Smooth muscle cell (in vitro differentiated cells): ENCODE measurements around the gene RANBP9. TPM values are rescaled to one million over a fixed set of nuclear protein-coding genes. Genes with fewer than 3 reads are reported as not detected.
A peak's percentile ranks its signal among the peaks of the same experiment; 100 is the strongest.

Source experiments
- DNase-seq: peaks from one replicate; lab custom pipeline; 2025; ENCODE audit not compliant: unreplicated experiment; lab: John Stamatoyannopoulos, UW
- H2AFZ ChIP-seq: fragments of 200-600 bp; sonication (generic); 2 replicates; pipeline ENCODE4 v1.6.0; 2016; ENCODE audit warnings: antibody characterized with exemption, low read depth, mild to moderate bottlenecking
- H3F3A ChIP-seq: fragments of 200-600 bp; sonication (generic); 2 replicates; pipeline ENCODE4 v1.6.0; 2017; ENCODE audit warnings: antibody characterized with exemption, low read depth
- H3K27ac ChIP-seq: fragments of 200-600 bp; sonication (generic); 2 replicates; pipeline ENCODE4 v1.5.1; 2016; ENCODE audit warnings: low read depth, mild to moderate bottlenecking
- H3K27me3 ChIP-seq: fragments of 200-600 bp; sonication (generic); 2 replicates; pipeline ENCODE4 v1.6.1; 2016; ENCODE audit warnings: low read depth, mild to moderate bottlenecking
- H3K36me3 ChIP-seq: fragments of 200-600 bp; sonication (generic); 2 replicates; pipeline ENCODE4 v1.5.1; 2016; ENCODE audit warnings: low read depth
- H3K4me1 ChIP-seq: fragments of 200-600 bp; sonication (generic); 2 replicates; pipeline ENCODE4 v1.5.1; 2016; ENCODE audit warnings: low read depth
- H3K4me2 ChIP-seq: fragments of 200-600 bp; sonication (generic); 2 replicates; pipeline ENCODE4 v1.6.0; 2016; ENCODE audit warnings: mild to moderate bottlenecking
- H3K4me3 ChIP-seq: fragments of 200-600 bp; sonication (generic); 2 replicates; pipeline ENCODE4 v1.5.1; 2016; ENCODE audit warnings: mild to moderate bottlenecking
- H3K79me2 ChIP-seq: fragments of 200-600 bp; sonication (generic); 2 replicates; pipeline ENCODE4 v1.6.0; 2016; ENCODE audit warnings: low read depth, mild to moderate bottlenecking
- H3K9ac ChIP-seq: fragments of 200-600 bp; sonication (generic); 2 replicates; pipeline ENCODE4 v1.6.0; 2016; ENCODE audit warnings: low read depth
- H3K9me3 ChIP-seq: fragments of 200-600 bp; sonication (generic); replicated peaks from 2 replicates; pipeline ENCODE4 v1.5.1; 2016; ENCODE audit warnings: low read depth
- H4K20me1 ChIP-seq: fragments of 200-600 bp; sonication (generic); 2 replicates; pipeline ENCODE4 v1.6.0; 2016; ENCODE audit warnings: low read depth
- CTCF ChIP-seq: fragments of 200-600 bp; sonication (generic); IDR thresholded peaks from 2 replicates; pipeline ENCODE4 v1.5.1; 2017; ENCODE audit warnings: borderline replicate concordance, mild to moderate bottlenecking, antibody characterized with exemption; ENCODE audit not compliant: insufficient read depth, poor library complexity, severe bottlenecking
- WGBS: methylation state at CpG from one replicate; pipeline ENCODE4 v1.1.7; 2016; ENCODE audit warnings: low lambda C conversion rate; 5-methylcytosine and 5-hydroxymethylcytosine counted together
- polyA plus RNA-seq: library from polyadenylated mRNA; unstranded; fragments of >200 nt; fragmentation: Nextera tagmentation; extraction: Ambion mirVana; gene quantifications from 2 replicates; pipeline ENCODE4 v1.2.1, GENCODE V29; 2016
- total RNA-seq: library from RNA; depleted of rRNA; stranded (reverse); fragments of >200 nt; gene quantifications from 2 replicates; pipeline ENCODE4 v1.2.3, GENCODE V29; 2014

RANBP9 gene
- total and polyA plus RNA-seq, 2 experiments from 2014 or later, result 26.9 to 40.9 TPM

DNA sequence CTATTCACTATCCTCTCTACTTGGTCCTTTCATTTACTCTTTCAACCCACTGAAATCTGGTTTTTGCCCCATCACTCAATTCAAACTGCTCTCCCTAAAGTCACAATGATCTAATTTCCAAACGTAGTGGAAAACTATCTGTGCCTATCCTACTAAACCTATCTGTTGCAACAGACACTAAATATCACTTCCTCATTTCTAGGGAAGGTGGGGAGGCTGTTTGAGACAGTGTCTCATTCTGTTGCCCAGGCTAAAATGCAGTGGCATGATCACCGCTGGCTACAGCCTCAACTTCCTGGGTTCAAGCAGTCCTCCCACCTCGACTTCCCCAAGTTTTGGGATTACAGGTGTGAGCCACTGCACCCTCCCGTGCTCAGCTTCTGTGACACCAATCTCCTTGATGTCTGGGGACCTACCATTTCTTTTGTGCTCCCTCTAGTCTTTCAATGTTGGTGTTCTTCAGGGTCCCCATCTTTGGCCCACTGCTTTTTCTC is 8.8 kb downstream of the RANBP9 start:
- DNase-seq, result no peak
- H3K36me3 ChIP-seq, result no peaks in the 10 kb centered on the region
- H3K79me2 ChIP-seq, result peaks cover 100% of the 10 kb centered on the region
- H3K9ac ChIP-seq, result no peak overlapping the region
- 97% methylated on average over 4 of the region's 4 CpGs for WGBS
- H3K9me3 ChIP-seq, result no peaks in the 10 kb centered on the region
- H2AFZ ChIP-seq, result no peak overlapping the region
- H3F3A ChIP-seq, result peaks cover 7% of the 10 kb centered on the region
- H3K4me1 ChIP-seq, result peaks cover 26% of the 10 kb centered on the region
- no peak overlapping the region for H3K4me3 ChIP-seq
- no peaks in the 10 kb centered on the region for H3K27me3 ChIP-seq
- H4K20me1 ChIP-seq, result peaks cover 87% of the 10 kb centered on the region
- no peak overlapping the region for H3K4me2 ChIP-seq
- H3K27ac ChIP-seq, result no peak overlapping the region
- TF ChIP-seq CTCF, result no peak

DNA sequence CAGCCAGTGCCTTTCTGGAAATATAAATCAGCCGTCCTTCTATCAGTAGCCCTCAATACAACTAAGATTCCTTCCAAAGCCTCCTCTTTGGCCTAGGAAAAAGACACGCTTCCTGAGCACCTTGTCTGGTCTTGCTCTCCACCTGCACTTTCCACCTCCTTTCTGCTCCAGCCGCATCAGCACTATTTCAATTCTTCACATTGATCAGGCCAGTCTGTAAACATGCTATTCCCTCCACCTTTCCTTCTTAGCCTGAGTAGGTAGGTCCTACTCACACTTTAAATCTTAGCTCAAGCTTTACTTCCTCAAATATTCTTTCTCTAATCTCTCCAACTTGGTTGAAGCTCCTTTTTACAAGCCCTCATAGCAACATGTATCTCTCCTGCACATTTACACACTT is 11.4 kb downstream of the RANBP9 start:
- Histone ChIP-seq H2AFZ (no peak overlapping the region), H3K9ac (no peak overlapping the region), H3K36me3 (no peaks in the 10 kb centered on the region), H3K9me3 (no peaks in the 10 kb centered on the region), H3K4me2 (no peak overlapping the region), H4K20me1 (peaks cover 63% of the 10 kb centered on the region), H3K27ac (no peak overlapping the region), H3K4me1 (peaks cover 29% of the 10 kb centered on the region), H3K79me2 (peaks cover 91% of the 10 kb centered on the region), H3K27me3 (no peaks in the 10 kb centered on the region), H3F3A (peaks cover 19% of the 10 kb centered on the region), H3K4me3 (no peak overlapping the region)
- DNase-seq, result no peak
- whole genome bisulfite sequencing, result 100% methylated on average over 3 of the region's 3 CpGs
- TF ChIP-seq CTCF, result no peak

DNA sequence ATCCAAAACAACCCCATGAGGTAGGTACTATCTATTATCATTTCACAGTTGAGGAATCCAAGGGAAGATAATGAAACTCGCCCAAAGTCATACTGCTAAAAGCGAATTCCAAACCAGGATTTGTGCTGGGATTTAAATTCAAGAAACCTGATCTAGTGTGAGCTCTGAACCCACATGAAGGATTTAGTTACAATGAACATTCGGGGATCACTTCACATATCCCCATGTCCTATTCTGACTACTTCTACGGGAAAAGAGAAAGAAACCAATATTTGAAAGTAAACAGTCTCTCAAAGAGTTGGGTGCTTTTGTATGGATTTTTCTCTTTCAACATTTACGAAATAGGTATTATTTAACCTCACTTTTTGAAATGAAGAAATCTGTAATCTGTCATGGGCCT is 12.9 kb downstream of the RANBP9 start:
- Histone ChIP-seq H3K4me2 (peak overlapping the region; percentile 62), H2AFZ (no peak overlapping the region), H3K4me1 (peaks cover 23% of the 10 kb centered on the region), H3K9ac (no peak overlapping the region), H3K4me3 (no peak overlapping the region), H3K27me3 (no peaks in the 10 kb centered on the region), H3K79me2 (peaks cover 91% of the 10 kb centered on the region), H4K20me1 (peaks cover 49% of the 10 kb centered on the region), H3K36me3 (no peaks in the 10 kb centered on the region), H3F3A (peaks cover 19% of the 10 kb centered on the region), H3K27ac (peak overlapping the region; percentile 32), H3K9me3 (no peaks in the 10 kb centered on the region)
- no peak for DNase-seq
- 93% methylated on average over 5 of the region's 5 CpGs for WGBS
- no peak for TF ChIP-seq CTCF

- Histone ChIP-seq H2AFZ (no peak overlapping the region), H3K9ac (no peak overlapping the region), H3K4me1 (peaks cover 21% of the 10 kb centered on the region), H3K4me2 (peak overlapping the region; percentile 62), H4K20me1 (peaks cover 43% of the 10 kb centered on the region), H3K27me3 (no peaks in the 10 kb centered on the region), H3K27ac (peak overlapping the region; percentile 89), H3K79me2 (peaks cover 91% of the 10 kb centered on the region), H3K36me3 (no peaks in the 10 kb centered on the region), H3F3A (peaks cover 19% of the 10 kb centered on the region), H3K4me3 (no peak overlapping the region), H3K9me3 (no peaks in the 10 kb centered on the region)
- WGBS, result 96% methylated on average over 2 of the region's 2 CpGs
- no peak for TF ChIP-seq CTCF
- DNase-seq, result no peak
Measured at GRCh38 chr6:13697857-13698256, 13.8 kb downstream of the RANBP9 start.
